ENCODE data around the gene PRPF6.

DNA sequence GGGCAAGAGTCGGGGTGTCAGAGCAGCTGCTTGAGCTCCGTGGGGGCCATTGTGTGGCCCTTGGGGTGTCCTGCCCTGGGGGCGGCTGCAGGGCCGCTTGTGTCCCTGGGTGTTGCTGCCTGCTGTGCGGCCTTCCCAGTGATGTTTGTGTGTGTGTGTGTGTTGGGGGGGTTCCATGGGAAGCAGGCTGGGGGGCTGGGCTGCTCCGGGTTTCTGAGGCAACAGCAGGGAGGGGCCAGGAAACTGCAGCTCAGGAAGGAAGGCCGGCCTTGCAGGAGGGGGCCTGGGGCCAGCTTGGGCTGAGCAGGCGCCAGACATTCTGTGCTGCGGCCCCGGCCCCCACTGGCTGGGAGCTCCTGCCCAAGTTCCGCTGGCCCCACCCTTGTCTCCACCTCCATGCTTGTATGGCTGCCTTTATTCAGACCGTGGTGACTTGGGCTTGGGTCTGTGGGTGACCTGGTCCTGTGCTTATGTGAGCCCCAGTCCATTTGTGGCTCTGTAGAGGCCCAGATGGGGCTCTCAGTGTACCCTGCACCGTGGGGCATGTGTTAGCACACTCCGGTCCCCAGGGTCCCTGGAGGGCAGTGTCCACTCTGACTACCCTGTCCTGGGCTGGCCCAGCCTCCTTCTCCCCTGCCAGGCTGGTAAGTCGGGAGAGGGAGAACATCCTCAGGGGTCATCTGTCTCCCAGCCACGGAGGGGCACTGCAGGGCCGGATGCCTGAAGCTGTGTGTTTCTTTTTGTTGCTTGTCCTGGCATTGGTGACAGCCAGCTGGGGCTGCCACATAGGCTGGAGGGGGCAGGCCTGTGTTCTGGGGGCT lies 73.1 kb downstream of the PRPF6 start:
- TF ChIP-seq GATA2 (IDR thresholded peaks at IDR 0.05; ENCODE audit: low read depth, low read length) (no peak), GATA3 (IDR thresholded peaks at IDR 0.05; ENCODE audit: low read depth, low read length) (no peak)
